B cell (primary cell): ENCODE results near the gene CPB2. TPM values are rescaled to one million over a fixed set of nuclear protein-coding genes. Genes with fewer than 3 reads are reported as not detected.

Source experiments
- ATAC-seq: fragments of 200-7000 bp; cut with Tn5 transposase; one replicate; pipeline ENCODE4 v1.10.0; 2021; ENCODE audit warnings: low read depth, mild to moderate bottlenecking, moderate number of reproducible peaks, moderate library complexity
- CTCF ChIA-PET: fragments of 350-600 bp; sonication (Branson Sonifier 250); formaldehyde crosslinking; loops from one replicate; lab custom pipeline; 2021; ENCODE audit warnings: antibody characterized with exemption, inconsistent platforms; lab: Charles Lee
- POLR2A ChIA-PET: fragments of 350-600 bp; sonication (Branson Sonifier 250); formaldehyde crosslinking; loops from one replicate; lab custom pipeline; 2021; ENCODE audit warnings: antibody characterized with exemption; lab: Charles Lee
- DNase-seq: peaks from one replicate; pipeline ENCODE4 v3.0.0; 2013
- H2AFZ ChIP-seq: 2 replicates; pipeline ENCODE4 v1.6.1; 2012; ENCODE audit warnings: mild to moderate bottlenecking, low read depth, low read length; ENCODE audit not compliant: insufficient read depth, poor library complexity, severe bottlenecking
- H3K27ac ChIP-seq, 2 donors: 1 replicate in 1 of 2; 2 replicates in 1 of 2; pipeline ENCODE4 v1.5.1; 2012 to 2013; ENCODE audit warnings: low read length in 2 of 2, mild to moderate bottlenecking in 2 of 2, moderate library complexity in 1 of 2
- H3K27me3 ChIP-seq, 4 experiments: fragments of 200-600 bp in 1 of 4; sonication (generic) in 1 of 4; replicated peaks in 1 of 4; 1 replicate in 2 of 4; 2 replicates in 2 of 4; pipeline versions ENCODE4 v1.6.1 to v1.7.0; 2013 to 2016; ENCODE audit warnings: low read length in 3 of 4, mild to moderate bottlenecking in 2 of 4, mixed read lengths in 1 of 4, moderate library complexity in 1 of 4; ENCODE audit not compliant: insufficient read depth in 4 of 4, control insufficient read depth in 3 of 4; ENCODE audit errors: control extremely low read depth in 1 of 4
- H3K36me3 ChIP-seq, 2 experiments: replicated peaks in 1 of 2; 1 replicate in 1 of 2; 2 replicates in 1 of 2; pipeline versions ENCODE4 v1.6.1 to v1.7.1; 2013; ENCODE audit warnings: low read length in 1 of 2; ENCODE audit not compliant: insufficient read depth in 2 of 2, control insufficient read depth in 1 of 2; ENCODE audit errors: control extremely low read depth in 1 of 2, extremely low read depth in 1 of 2
- H3K4me1 ChIP-seq, 2 donors: fragments of 200-600 bp in 1 of 2; sonication (generic) in 1 of 2; 1 replicate in 1 of 2; 2 replicates in 1 of 2; pipeline versions ENCODE4 v1.5.1 to v1.6.1; 2013 to 2017; ENCODE audit warnings: low read length in 2 of 2; ENCODE audit not compliant: control insufficient read depth in 2 of 2, insufficient read depth in 2 of 2
- H3K4me2 ChIP-seq: replicated peaks from 2 replicates; pipeline ENCODE3; 2012; ENCODE audit warnings: mild to moderate bottlenecking, low read depth, low read length; ENCODE audit not compliant: poor library complexity, severe bottlenecking
- H3K4me3 ChIP-seq, 5 experiments: fragments of 200-600 bp in 1 of 5; sonication (generic) in 1 of 5; 1 replicate in 3 of 5; 2 replicates in 2 of 5; pipeline versions ENCODE4 v1.5.1 to v1.7.0; 2011 to 2016; ENCODE audit warnings: low read length in 4 of 5, mild to moderate bottlenecking in 4 of 5, low read depth in 2 of 5, control low read depth in 1 of 5, moderate library complexity in 1 of 5; ENCODE audit not compliant: insufficient read depth in 1 of 5; ENCODE audit errors: control extremely low read depth in 1 of 5, extremely low read depth in 1 of 5
- H3K79me2 ChIP-seq: fragments of 200-600 bp; sonication (generic); one replicate; pipeline ENCODE4 v1.6.0; 2016; ENCODE audit warnings: low read length; ENCODE audit not compliant: control insufficient read depth, insufficient read depth
- H3K9ac ChIP-seq: fragments of 200-600 bp; sonication (generic); 2 replicates; pipeline ENCODE4 v1.6.1; 2017; ENCODE audit warnings: mild to moderate bottlenecking, low read length, moderate library complexity
- H3K9me3 ChIP-seq, 3 donors: one replicate each; pipeline versions ENCODE4 v1.6.1 to v1.7.1; 2013; ENCODE audit warnings: low read length in 2 of 3; ENCODE audit not compliant: control insufficient read depth in 2 of 3, insufficient read depth in 1 of 3; ENCODE audit errors: control extremely low read depth in 1 of 3
- H4K20me1 ChIP-seq: 2 replicates; pipeline ENCODE4 v1.6.0; 2012; ENCODE audit warnings: mild to moderate bottlenecking, low read length; ENCODE audit not compliant: insufficient read depth, control insufficient read depth, poor library complexity, severe bottlenecking
- H3K27ac Mint-ChIP-seq: one replicate; pipeline ENCODE4 v1.8.0; 2021; ENCODE audit warnings: mixed read lengths
- H3K27me3 Mint-ChIP-seq: one replicate; pipeline ENCODE4 v1.8.0; 2021; ENCODE audit warnings: mixed read lengths
- H3K4me1 Mint-ChIP-seq: one replicate; pipeline ENCODE4 v1.8.0; 2021; ENCODE audit warnings: mixed read lengths
- H3K4me3 Mint-ChIP-seq: one replicate; pipeline ENCODE4 v1.8.0; 2021; ENCODE audit warnings: mixed read lengths
- H3K9me3 Mint-ChIP-seq: one replicate; pipeline ENCODE4 v1.8.0; 2022; ENCODE audit warnings: mixed read lengths; ENCODE audit not compliant: insufficient read depth
- CTCF ChIP-seq: fragments of 200-600 bp; IDR thresholded peaks from one replicate; pipeline ENCODE4 v1.8.0; 2022; ENCODE audit warnings: antibody characterized with exemption, mild to moderate bottlenecking
- EZH2 ChIP-seq: IDR thresholded peaks from 2 replicates; pipeline ENCODE4 v1.6.1; 2012; ENCODE audit warnings: borderline replicate concordance, low read depth, mild to moderate bottlenecking, moderate library complexity, low read length; ENCODE audit not compliant: insufficient read depth, poor library complexity, severe bottlenecking
- WGBS: methylation state at CpG from one replicate; pipeline ENCODE4 v1.1.5; 2013; ENCODE audit warnings: missing lambda C conversion rate; ENCODE audit not compliant: insufficient coverage; 5-methylcytosine and 5-hydroxymethylcytosine counted together
- intact Hi-C: fragments of 100-400 bp; cut with micrococcal nuclease; formaldehyde crosslinking; loops from one replicate; pipeline ENCODE4 v1.10.0; 2022
- polyA plus RNA-seq: library from polyadenylated mRNA; depleted of rRNA; stranded (reverse); fragments of >200 nt; gene quantifications from 2 replicates; pipeline ENCODE4 v1.2.3, GENCODE V29; 2012
- total RNA-seq, 2 donors: library from RNA; stranded (reverse); fragments of 120-200 nt in 1 of 2; gene quantifications; 1 replicate in 1 of 2; 2 replicates in 1 of 2; pipeline versions ENCODE4 v1.2.3 to v1.2.4, GENCODE V29; 2013 to 2022

Gene CPB2
- total and polyA plus RNA-seq, 2 donors (not counting 1 experiment from before 2014, with no cell fraction given), result not detected

GRCh38 chr13:46121597-46122163 is 16.8 kb upstream of the CPB2 start:
- Histone ChIP-seq H3K4me1 (peaks cover 13 to 16% of the 10 kb centered on the region in 2 donors), H3K27ac (no peak overlapping the region), H3K4me3 (no peak overlapping the region), H3K9ac (no peak overlapping the region), H3K36me3 (peaks cover 0 to 9% of the 10 kb centered on the region in 2 experiments), H4K20me1 (no peaks in the 10 kb centered on the region), H2AFZ (no peak overlapping the region), H3K79me2 (no peaks in the 10 kb centered on the region), H3K27me3 (no peaks in the 10 kb centered on the region), H3K4me2 (no peak overlapping the region), H3K9me3 (no peaks in the 10 kb centered on the region)
- CTCF ChIA-PET, result no interaction called here
- no peaks in the 10 kb centered on the region for H3K9me3 Mint-ChIP-seq
- intact Hi-C loops, result loop anchor here (10.0 kb wide), 2 partner anchors 157 to 317 kb away; no protein-coding TSS in a partner anchor
- H3K4me3 Mint-ChIP-seq, result no peak overlapping the region
- 93% methylated on average over 3 of the region's 4 CpGs for WGBS
- ATAC-seq (no peak), DNase-seq (no peak)
- no peak overlapping the region for H3K27ac Mint-ChIP-seq
- H3K4me1 Mint-ChIP-seq, result peaks cover 28% of the 10 kb centered on the region
- POLR2A ChIA-PET, result no interaction called here
- TF ChIP-seq EZH2, result no peak
- TF ChIP-seq CTCF, result no peak
- H3K27me3 Mint-ChIP-seq, result no peaks in the 10 kb centered on the region

GRCh38 chr13:46121033-46121432 is 16.2 kb upstream of the CPB2 start:
- Mint-ChIP-seq H3K4me3 (no peak overlapping the region), H3K4me1 (peaks cover 24% of the 10 kb centered on the region), H3K27me3 (no peaks in the 10 kb centered on the region), H3K27ac (no peak overlapping the region), H3K9me3 (no peaks in the 10 kb centered on the region)
- no peaks in the 10 kb centered on the region for H3K79me2 ChIP-seq
- no peaks in the 10 kb centered on the region for H3K27me3 ChIP-seq
- no peak overlapping the region for H3K4me3 ChIP-seq
- no peaks in the 10 kb centered on the region for H4K20me1 ChIP-seq
- no peak overlapping the region for H3K4me2 ChIP-seq
- H3K9me3 ChIP-seq, result no peaks in the 10 kb centered on the region
- CTCF ChIA-PET, result no interaction called here
- DNase-seq, result no peak
- POLR2A ChIA-PET, result no interaction called here
- ATAC-seq, result no peak
- intact Hi-C loops, result loop anchor here (10.0 kb wide), 2 partner anchors 156 to 316 kb away; no protein-coding TSS in a partner anchor
- TF ChIP-seq EZH2 (no peak), CTCF (no peak)
- H2AFZ ChIP-seq, result no peak overlapping the region
- H3K4me1 ChIP-seq, result peaks cover 13 to 16% of the 10 kb centered on the region in 2 donors
- no peak overlapping the region for H3K27ac ChIP-seq
- H3K36me3 ChIP-seq, result peaks cover 0 to 2% of the 10 kb centered on the region in 2 experiments
- 100% methylated on average over 1 of the region's 2 CpGs for WGBS
- no peak overlapping the region for H3K9ac ChIP-seq
